Stimulated activated CD4-positive, alpha-beta T cell treated with anti-CD3 and anti-CD28 coated beads, Interleukin-15, amount 100 ng/mL, for 48 hours (primary cell): Measurements from ENCODE around the gene ARID2.

ENCODE experiments used
- DNase-seq, 2 donors: peaks; one replicate each; pipeline ENCODE4 v3.0.0-alpha.2; 2020; ENCODE audit warnings: low read depth in 2 of 2

ARID2 gene

GRCh38 chr12:45729233-45730083, at the start of gene ARID2:
Gene ARID2, plus strand, starts transcription at chr12:45729706. Its CDS starts 131 bp downstream, at chr12:45729837.
- DNase-seq = peak; percentile 47 to 57

DNA sequence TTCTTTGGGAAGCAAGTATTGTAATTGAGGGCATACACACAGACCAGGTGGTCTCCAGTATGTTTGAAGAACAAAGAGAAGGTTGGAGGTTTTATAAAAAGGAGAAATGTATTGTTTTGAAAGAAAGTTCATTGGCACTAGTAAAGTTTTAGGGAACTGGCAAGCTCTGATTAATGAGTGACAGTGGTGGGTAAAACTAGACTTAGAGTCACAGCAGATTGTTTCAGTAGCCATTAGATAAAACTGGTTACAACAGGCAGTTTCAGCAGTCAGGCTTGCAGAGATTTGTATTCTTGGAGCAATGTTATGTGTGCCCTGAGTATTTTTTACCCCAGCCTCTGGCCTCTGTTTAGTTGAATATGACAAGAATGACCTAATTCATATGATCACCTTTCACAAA, 49.1 kb upstream of the ARID2 start:
- no peak for DNase-seq

- no peak for DNase-seq
Observed at GRCh38 chr12:45681465-45681864, 48.0 kb upstream of the ARID2 start.

DNA sequence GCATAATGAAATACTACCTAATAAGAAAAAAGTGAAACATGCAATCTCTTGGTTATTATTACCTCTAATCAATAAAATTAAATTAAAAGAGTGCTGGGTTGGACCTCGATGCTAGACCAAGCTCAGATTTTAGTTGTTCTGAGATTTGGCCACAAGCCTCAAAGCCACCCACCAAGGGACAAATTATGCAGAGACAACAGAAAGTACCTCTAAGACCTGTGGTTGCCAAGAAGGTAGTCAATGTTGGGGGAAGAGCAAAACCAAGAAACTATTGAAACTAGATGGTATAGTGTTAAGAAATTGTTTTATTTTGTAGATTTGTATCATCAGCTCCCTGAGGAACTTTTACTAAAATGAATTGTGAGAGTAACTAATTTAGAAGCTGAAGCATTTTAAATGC, 43.8 kb upstream of the ARID2 start:
- DNase-seq = no peak

DNA sequence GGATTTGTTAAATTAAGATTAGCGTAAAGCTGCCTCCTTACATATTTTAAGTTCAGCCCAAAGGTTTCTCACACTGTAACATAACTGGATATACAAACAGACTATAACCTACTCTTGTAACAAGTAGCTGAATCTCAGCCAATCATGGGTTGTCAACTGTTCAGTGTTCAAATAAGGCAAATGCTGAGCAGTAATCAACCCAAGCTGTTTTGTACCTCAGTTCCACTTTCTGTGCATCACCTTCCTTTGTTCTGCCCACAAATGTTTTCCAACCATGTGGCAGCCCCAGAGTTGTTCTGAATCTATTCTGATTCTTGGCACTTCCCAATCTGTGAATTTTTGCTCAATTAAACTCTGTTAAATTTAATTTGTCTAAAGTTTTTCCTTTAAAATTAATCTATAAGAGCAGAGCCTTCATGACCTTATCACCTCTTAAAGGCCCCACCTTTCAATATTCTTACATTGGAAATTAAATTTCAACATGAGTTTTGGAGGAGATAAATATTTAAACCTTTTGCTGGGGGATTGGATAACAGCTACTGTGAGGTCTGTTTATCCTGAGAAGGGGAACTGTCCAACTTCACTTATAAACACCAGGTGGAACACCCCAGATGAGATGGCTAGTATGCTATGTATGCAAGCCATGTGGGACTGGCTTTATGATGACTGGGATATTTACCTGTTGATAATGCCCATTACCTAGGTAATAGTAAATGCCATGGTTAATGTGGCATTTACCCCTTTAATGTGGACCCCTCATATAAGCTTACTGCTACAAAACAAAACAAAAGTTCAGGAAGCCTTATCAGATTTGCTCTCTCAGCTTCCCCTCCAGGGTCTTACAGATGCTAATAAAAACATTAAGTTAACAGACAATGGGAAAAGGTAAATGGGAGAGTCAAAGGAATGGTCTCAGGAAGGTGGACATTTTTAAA, 42.2 kb upstream of the ARID2 start:
- DNase-seq = no peak

GRCh38 chr12:45688183-45688582, 41.3 kb upstream of the ARID2 start:
- DNase-seq = no peak

DNA sequence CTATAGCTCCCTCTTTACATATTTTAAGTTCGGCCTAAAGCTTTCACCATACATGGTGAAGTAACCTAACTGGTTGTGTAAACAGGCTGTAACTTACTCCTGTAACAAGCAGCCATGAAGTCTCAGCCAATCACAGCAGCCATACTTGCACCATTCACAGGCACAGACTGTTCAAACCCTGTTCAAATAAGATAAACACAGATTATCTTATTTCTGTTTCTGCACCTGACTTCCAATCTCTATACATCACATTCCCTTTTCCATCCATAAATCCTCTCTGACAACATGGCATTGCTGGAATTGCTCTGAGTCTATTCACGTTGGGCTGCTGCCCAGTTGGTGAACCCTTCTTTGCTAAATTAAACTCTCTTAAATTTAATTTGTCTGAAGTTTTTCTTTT, 34.5 kb upstream of the ARID2 start:
- no peak for DNase-seq

DNA sequence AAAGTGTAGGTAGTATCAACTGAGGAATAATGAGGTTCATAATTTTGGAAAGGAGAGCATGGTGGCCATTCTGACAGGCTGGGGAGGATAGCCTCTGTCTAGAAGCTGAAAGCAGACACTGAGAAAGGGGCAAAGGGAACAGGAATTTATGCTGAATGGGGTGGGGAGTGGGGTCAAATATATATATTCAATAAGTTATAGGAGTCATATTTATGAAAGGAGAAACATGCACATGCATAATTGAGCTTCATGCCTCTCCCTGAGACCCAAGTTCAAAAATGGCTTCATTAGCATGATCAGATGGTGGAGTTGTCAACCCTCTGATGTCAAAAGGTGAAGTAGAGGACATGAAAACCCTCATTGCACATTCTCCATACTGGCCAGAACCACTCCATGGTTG, 33.9 kb upstream of the ARID2 start:
- DNase-seq = no peak

DNA sequence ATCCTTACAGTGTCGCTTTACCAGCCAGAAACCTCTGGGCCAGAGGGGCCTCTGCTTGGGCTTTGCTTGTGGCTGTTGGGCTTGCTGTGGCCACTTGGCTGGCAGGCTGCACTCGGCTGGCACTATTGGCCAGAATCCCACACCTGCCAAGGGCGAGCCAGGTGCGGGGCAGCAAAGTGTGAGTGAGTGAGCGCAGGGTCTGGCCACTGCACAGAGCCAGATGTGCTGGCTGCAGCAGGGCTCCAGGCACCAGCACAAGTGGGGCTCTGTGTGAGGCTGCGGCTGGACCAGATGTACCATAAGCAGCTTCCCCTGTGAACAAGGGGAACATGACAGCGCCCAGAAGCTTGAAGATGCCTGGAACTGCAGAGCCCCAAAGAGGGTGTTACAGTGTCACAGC, 33.5 kb upstream of the ARID2 start:
- DNase-seq = no peak

DNA sequence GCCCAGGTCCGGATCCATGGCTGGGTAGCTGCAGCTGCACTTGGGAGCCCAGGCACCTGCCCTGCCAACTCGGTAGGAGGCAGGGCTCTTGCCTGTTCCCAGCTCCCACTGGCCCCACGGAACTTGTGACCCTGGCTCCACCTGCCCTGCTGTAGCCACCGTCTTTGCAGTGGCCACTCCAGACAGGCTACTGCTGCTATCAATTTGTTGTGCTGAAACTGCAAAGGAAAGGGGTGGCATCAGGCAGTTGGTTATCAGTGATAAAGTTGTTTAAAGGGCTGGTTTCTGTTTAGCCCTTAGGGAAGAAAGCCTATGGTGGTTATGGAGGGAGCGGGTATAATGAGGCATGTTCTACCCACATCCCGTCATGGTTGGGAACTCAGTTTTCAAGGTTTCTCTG, 32.1 kb upstream of the ARID2 start:
- DNase-seq = no peak

GRCh38 chr12:45701296-45701695, 28.2 kb upstream of the ARID2 start:
- no peak for DNase-seq

DNA sequence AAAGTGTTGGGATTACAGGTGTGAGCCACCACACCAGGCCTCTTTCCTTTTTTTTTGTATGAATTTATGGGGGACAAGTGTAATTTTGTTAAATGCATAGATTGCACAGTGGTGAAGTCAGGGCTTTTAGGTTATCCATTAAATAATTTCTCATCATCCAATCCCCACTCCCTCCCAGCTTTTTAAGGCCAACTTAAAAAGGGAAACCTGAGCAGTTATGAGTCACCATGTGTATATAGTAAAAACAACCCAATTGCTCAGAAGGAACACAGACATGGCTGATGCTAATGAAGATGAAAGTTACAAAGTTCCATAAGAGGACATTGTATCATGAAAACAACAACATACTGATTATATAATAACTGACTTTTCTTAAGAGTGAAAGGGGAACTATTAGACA, 25.6 kb upstream of the ARID2 start:
- DNase-seq = no peak

DNA sequence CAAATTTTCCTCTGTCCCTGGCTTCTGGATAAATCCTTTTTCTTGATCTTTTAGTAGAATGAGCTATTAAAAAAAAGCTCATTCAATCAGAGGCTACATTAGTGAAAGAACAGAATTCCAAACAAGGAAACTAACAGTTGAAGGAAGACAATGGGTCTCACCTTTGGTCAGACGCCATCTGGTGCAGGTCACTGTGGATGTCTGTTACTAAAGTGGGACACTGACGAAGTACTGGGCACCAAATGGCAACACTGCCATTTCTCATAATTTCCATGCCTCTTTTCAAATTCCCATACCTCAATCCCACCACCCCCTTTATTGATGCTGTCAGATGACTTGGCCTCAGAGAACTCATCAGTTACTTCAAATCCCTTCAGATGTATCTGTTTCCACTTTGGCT, 24.5 kb upstream of the ARID2 start:
- DNase-seq = no peak

GRCh38 chr12:45705404-45705803, 24.1 kb upstream of the ARID2 start:
- no peak for DNase-seq

- DNase-seq = no peak
Observed at GRCh38 chr12:45707241-45707857, 22.2 kb upstream of the ARID2 start.

- no peak for DNase-seq
Observed at GRCh38 chr12:45708363-45708762, 21.1 kb upstream of the ARID2 start.

DNA sequence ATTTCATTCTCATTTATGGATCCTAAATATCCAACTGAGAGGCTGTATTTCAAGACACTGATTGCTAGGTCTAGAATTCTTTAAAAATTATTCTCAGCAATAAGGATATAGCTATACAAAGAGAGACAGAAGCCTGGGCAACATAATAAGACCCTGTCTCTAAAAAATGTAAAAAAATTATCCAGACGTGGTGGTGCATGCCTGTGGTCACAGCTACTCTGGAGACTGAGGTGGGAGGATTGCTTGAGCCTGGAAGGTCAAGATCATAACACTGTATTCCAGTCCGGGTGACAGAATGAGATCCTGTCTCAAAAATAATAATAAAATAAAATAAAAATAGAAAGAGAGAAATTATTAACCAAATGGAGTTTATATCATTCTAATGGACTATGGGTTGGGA, 20.6 kb upstream of the ARID2 start:
- DNase-seq = no peak

- DNase-seq = no peak
Observed at GRCh38 chr12:45712319-45712718, 17.2 kb upstream of the ARID2 start.

DNA sequence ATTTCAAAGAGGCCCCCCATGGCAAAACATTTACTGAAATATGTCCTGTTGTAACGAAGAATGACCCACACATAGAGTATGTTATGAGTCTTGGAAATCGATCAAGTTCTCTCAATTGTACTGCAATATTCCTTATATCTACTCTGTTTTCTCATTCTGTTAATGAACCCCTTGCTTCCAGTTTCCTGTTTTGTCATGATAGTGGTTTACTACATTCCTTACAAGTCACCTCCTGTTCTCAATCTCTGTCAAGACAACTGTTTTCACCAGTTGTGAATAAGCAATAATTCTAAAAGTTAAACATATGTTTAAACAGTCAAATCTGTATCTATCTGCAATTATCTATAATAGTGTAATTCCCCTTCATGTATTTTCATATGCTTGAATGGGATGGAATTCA, 16.4 kb upstream of the ARID2 start:
- no peak for DNase-seq

DNA sequence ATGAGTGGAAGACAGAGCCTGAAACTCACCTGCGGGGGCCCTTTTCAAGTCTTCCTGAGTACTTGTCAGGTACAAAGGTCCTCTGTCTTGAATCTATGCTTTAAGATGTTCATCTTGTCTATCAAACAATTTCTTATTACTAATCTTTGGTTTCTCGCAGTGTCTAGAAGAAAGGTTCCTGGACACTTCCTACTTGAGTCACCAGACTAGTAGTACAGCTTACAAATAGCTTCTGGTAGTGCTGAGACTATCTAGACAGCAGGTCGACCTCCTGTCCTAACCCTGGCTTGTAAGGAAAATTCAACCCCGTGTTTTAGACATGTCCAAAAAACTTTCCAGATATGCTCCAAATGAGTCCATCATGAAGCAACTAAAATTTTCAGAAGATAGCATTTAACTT, 11.2 kb upstream of the ARID2 start:
- no peak for DNase-seq

- DNase-seq = no peak
Observed at GRCh38 chr12:45720069-45720468, 9.4 kb upstream of the ARID2 start.

DNA sequence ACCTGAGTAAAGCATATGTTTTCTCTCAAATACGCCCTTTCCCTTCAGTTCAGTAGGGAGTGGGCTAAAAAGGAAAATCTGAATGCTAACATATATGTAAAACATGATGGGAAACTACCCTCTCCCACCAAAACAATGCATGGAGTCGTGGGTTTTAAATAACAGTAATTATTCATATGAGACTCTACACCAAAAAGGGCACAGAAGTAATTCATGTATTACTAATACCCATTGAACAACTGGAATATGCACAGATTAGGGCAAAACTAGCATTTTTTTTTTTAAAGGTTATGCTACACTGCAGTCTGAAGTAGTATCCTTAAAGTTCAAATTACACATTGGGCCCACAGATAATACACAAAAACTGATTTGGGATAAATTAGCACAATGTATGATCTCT, 8.1 kb upstream of the ARID2 start:
- DNase-seq = no peak
